Measurements from ENCODE around the gene SERBP1.

The SERBP1 gene

DNA sequence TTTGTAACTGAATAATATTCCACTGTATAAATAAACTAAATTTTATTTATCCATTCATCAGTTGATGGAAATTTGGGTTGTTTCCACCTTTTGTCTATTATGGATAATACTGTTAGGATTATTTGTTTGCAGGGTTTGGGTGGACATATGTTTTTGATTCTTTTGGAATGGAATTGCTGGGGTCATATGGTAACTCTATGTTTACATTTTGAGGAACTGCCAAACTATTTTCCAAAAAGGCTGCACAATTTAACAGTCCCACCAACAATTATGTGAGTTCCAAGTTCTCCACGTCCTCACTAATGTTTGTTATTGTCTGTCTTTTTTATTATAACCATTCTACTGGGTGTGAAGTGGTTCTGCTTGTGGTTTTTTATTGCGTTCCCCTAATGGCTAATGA lies 4.3 kb upstream of the SERBP1 start (continued):
- TF ChIP-seq TRIM28 (IDR thresholded peaks at IDR 0.05; ENCODE audit: borderline replicate concordance, low read length), result no peak
- no peak for TF ChIP-seq ZNF580 (tag by site-specific recombination; IDR thresholded peaks at IDR 0.05)
- no peak for TF ChIP-seq ZNF658 (tag by site-specific recombination; IDR thresholded peaks at IDR 0.05)
- peak; percentile 93 for TF ChIP-seq ZNF10 (tag by site-specific recombination; IDR thresholded peaks at IDR 0.05)
- no peak for TF ChIP-seq ZNF639 (tag by site-specific recombination; IDR thresholded peaks at IDR 0.05)
- no peak for TF ChIP-seq ZNF394 (tag by site-specific recombination; IDR thresholded peaks at IDR 0.05; ENCODE audit: borderline replicate concordance)
- TF ChIP-seq ZNF510 (tag by site-specific recombination; IDR thresholded peaks at IDR 0.05; ENCODE audit: insufficient replicate concordance), result no peak
- TF ChIP-seq, protein P1, sequence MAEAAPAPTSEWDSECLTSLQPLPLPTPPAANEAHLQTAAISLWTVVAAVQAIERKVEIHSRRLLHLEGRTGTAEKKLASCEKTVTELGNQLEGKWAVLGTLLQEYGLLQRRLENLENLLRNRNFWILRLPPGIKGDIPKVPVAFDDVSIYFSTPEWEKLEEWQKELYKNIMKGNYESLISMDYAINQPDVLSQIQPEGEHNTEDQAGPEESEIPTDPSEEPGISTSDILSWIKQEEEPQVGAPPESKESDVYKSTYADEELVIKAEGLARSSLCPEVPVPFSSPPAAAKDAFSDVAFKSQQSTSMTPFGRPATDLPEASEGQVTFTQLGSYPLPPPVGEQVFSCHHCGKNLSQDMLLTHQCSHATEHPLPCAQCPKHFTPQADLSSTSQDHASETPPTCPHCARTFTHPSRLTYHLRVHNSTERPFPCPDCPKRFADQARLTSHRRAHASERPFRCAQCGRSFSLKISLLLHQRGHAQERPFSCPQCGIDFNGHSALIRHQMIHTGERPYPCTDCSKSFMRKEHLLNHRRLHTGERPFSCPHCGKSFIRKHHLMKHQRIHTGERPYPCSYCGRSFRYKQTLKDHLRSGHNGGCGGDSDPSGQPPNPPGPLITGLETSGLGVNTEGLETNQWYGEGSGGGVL (tag by site-specific recombination; IDR thresholded peaks at IDR 0.05), result no peak
- TF ChIP-seq ZNF629 (tag by site-specific recombination; IDR thresholded peaks at IDR 0.05), result no peak
- no peak for TF ChIP-seq ZNF768 (tag by site-specific recombination; IDR thresholded peaks at IDR 0.05)
- TF ChIP-seq OVOL3 (tag by site-specific recombination; IDR thresholded peaks at IDR 0.05), result peak; percentile 57; the same call in 1 of the 2 replicates
- no peak for TF ChIP-seq ZNF621 (tag by site-specific recombination; IDR thresholded peaks at IDR 0.05)
- TF ChIP-seq, protein P2, sequence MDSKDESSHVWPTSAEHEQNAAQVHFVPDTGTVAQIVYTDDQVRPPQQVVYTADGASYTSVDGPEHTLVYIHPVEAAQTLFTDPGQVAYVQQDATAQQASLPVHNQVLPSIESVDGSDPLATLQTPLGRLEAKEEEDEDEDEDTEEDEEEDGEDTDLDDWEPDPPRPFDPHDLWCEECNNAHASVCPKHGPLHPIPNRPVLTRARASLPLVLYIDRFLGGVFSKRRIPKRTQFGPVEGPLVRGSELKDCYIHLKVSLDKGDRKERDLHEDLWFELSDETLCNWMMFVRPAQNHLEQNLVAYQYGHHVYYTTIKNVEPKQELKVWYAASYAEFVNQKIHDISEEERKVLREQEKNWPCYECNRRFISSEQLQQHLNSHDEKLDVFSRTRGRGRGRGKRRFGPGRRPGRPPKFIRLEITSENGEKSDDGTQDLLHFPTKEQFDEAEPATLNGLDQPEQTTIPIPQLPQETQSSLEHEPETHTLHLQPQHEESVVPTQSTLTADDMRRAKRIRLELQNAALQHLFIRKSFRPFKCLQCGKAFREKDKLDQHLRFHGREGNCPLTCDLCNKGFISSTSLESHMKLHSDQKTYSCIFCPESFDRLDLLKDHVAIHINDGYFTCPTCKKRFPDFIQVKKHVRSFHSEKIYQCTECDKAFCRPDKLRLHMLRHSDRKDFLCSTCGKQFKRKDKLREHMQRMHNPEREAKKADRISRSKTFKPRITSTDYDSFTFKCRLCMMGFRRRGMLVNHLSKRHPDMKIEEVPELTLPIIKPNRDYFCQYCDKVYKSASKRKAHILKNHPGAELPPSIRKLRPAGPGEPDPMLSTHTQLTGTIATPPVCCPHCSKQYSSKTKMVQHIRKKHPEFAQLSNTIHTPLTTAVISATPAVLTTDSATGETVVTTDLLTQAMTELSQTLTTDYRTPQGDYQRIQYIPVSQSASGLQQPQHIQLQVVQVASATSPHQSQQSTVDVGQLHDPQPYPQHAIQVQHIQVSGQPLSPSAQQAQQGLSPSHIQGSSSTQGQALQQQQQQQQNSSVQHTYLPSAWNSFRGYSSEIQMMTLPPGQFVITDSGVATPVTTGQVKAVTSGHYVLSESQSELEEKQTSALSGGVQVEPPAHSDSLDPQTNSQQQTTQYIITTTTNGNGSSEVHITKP (tag by site-specific recombination; IDR thresholded peaks at IDR 0.05), result no peak; the same call in 1 of the 2 replicates
- no peak for TF ChIP-seq ZNF239 (tag by site-specific recombination; IDR thresholded peaks at IDR 0.05)
- peak; percentile 50; the same call in 1 of the 2 replicates for TF ChIP-seq WT1 (tag by site-specific recombination; IDR thresholded peaks at IDR 0.05)
- TF ChIP-seq PRDM1 (tag by site-specific recombination; IDR thresholded peaks at IDR 0.05), result no peak
- TF ChIP-seq FEZF1 (tag by site-specific recombination; IDR thresholded peaks at IDR 0.05), result peak; percentile 91
- 0 out of 2 replicates have a peak, but pooled peaks have one; percentile 21 for TF ChIP-seq ZNF843 (tag by site-specific recombination; IDR thresholded peaks at IDR 0.05)
- no peak for TF ChIP-seq ZNF274 (IDR thresholded peaks at IDR 0.05; ENCODE audit: low read length)
- no peak for TF ChIP-seq ZNF274 (tag by site-specific recombination; IDR thresholded peaks at IDR 0.05; ENCODE audit: borderline replicate concordance)
- TF ChIP-seq ZNF785 (tag by site-specific recombination; IDR thresholded peaks at IDR 0.05), result no peak
- TF ChIP-seq ZNF449 (tag by site-specific recombination; IDR thresholded peaks at IDR 0.05), result no peak
- no peak for TF ChIP-seq ZNF202 (tag by site-specific recombination; IDR thresholded peaks at IDR 0.05; ENCODE audit: borderline replicate concordance)
- TF ChIP-seq ZFP69B (tag by site-specific recombination; IDR thresholded peaks at IDR 0.05), result no peak
- TF ChIP-seq ZNF335 (tag by site-specific recombination; conservative IDR thresholded peaks at IDR 0.05), result no peak; the same call in 1 of the 2 replicates
- no peak for TF ChIP-seq KLF9 (tag by site-specific recombination; IDR thresholded peaks at IDR 0.05; ENCODE audit: low read depth)
- peak; percentile 95 for TF ChIP-seq ZNF18 (tag by site-specific recombination; IDR thresholded peaks at IDR 0.05)
